Karpas-422 (cell line): ENCODE measurements around the gene IFT52. TPM values are rescaled to one million over a fixed set of nuclear protein-coding genes. Genes with fewer than 3 reads are reported as not detected.

Source experiments
- DNase-seq: peaks from one replicate; pipeline ENCODE4 v3.0.0-alpha.2; 2015
- H2AFZ ChIP-seq: fragments of 200-600 bp; sonication (generic); 2 replicates; pipeline ENCODE4 v1.6.1; 2014; ENCODE audit warnings: antibody characterized with exemption, low read length, mixed read lengths
- H3K27ac ChIP-seq: fragments of 200-600 bp; sonication (generic); 2 replicates; pipeline ENCODE4 v1.5.1; 2014; ENCODE audit warnings: mild to moderate bottlenecking, low read length, moderate library complexity
- H3K27me3 ChIP-seq: fragments of 200-600 bp; sonication (generic); 2 replicates; pipeline ENCODE4 v1.6.1; 2014; ENCODE audit warnings: low read length, mixed read lengths
- H3K36me3 ChIP-seq: fragments of 200-600 bp; sonication (generic); 2 replicates; pipeline ENCODE4 v1.6.1; 2014; ENCODE audit warnings: low read length, mixed read lengths; ENCODE audit not compliant: insufficient read depth
- H3K4me1 ChIP-seq: fragments of 200-600 bp; sonication (generic); 2 replicates; pipeline ENCODE4 v1.6.1; 2014; ENCODE audit warnings: mild to moderate bottlenecking, low read length, mixed read lengths
- H3K4me2 ChIP-seq: fragments of 200-600 bp; sonication (generic); 2 replicates; pipeline ENCODE4 v1.6.1; 2014; ENCODE audit warnings: low read length, low read depth, mild to moderate bottlenecking; ENCODE audit not compliant: poor library complexity, severe bottlenecking
- H3K4me3 ChIP-seq: fragments of 200-600 bp; sonication (generic); 2 replicates; pipeline ENCODE4 v1.5.1; 2014; ENCODE audit warnings: mild to moderate bottlenecking, antibody characterized with exemption, low read length, mixed read lengths
- H3K79me2 ChIP-seq: fragments of 200-600 bp; sonication (generic); 2 replicates; pipeline ENCODE4 v1.6.1; 2014; ENCODE audit warnings: mild to moderate bottlenecking, low read length, mixed read lengths
- H3K9ac ChIP-seq: fragments of 200-600 bp; sonication (generic); 2 replicates; pipeline ENCODE4 v1.6.0; 2014; ENCODE audit warnings: low read length
- H3K9me2 ChIP-seq: fragments of 200-600 bp; sonication (generic), shearing (Covaris generic); replicated peaks from 2 replicates; pipeline ENCODE4 v1.6.0; 2014; ENCODE audit warnings: mild to moderate bottlenecking, low read length, moderate library complexity; ENCODE audit not compliant: insufficient read depth
- H3K9me3 ChIP-seq: fragments of 300-700, 200-600 bp; sonication (generic); 2 replicates; pipeline ENCODE4 v1.6.1; 2014; ENCODE audit warnings: low read length, mixed read lengths
- H4K20me1 ChIP-seq: fragments of 200-600 bp; sonication (generic); 2 replicates; pipeline ENCODE4 v1.6.1; 2014; ENCODE audit warnings: mild to moderate bottlenecking, antibody characterized with exemption, low read length, low read depth; ENCODE audit not compliant: insufficient read depth
- total RNA-seq: library from RNA; depleted of rRNA; stranded (reverse); fragments of >200 nt; shearing (Covaris generic); gene quantifications from 2 replicates; pipeline ENCODE4 v1.2.3, GENCODE V29; 2014; ENCODE audit warnings: low replicate concordance

Gene IFT52
- total RNA-seq, 1 experiment from 2014 or later = 34.5 TPM

GRCh38 chr20:43571310-43571709 is 19.4 kb upstream of the IFT52 start:
- H3K4me3 ChIP-seq = no peak overlapping the region
- no peaks in the 10 kb centered on the region for H3K79me2 ChIP-seq
- no peaks in the 10 kb centered on the region for H3K4me1 ChIP-seq
- no peak for DNase-seq
- no peak overlapping the region for H3K9ac ChIP-seq
- no peak overlapping the region for H3K4me2 ChIP-seq
- H3K27me3 ChIP-seq = no peaks in the 10 kb centered on the region
- no peak overlapping the region for H3K27ac ChIP-seq
- no peaks in the 10 kb centered on the region for H4K20me1 ChIP-seq
- H3K9me2 ChIP-seq = no peaks in the 10 kb centered on the region
- no peaks in the 10 kb centered on the region for H3K9me3 ChIP-seq
- no peak overlapping the region for H2AFZ ChIP-seq
- H3K36me3 ChIP-seq = no peaks in the 10 kb centered on the region

GRCh38 chr20:43571771-43572170 is 19.0 kb upstream of the IFT52 start:
- Histone ChIP-seq H3K27ac (no peak overlapping the region), H3K79me2 (no peaks in the 10 kb centered on the region), H3K27me3 (no peaks in the 10 kb centered on the region), H4K20me1 (no peaks in the 10 kb centered on the region), H2AFZ (no peak overlapping the region), H3K4me2 (no peak overlapping the region), H3K4me3 (no peak overlapping the region), H3K4me1 (no peaks in the 10 kb centered on the region), H3K36me3 (no peaks in the 10 kb centered on the region), H3K9me3 (no peaks in the 10 kb centered on the region), H3K9ac (no peak overlapping the region), H3K9me2 (no peaks in the 10 kb centered on the region)
- no peak for DNase-seq

GRCh38 chr20:43572891-43573290 is 17.8 kb upstream of the IFT52 start:
- DNase-seq = no peak
- Histone ChIP-seq H3K9me2 (no peaks in the 10 kb centered on the region), H3K4me1 (no peaks in the 10 kb centered on the region), H3K4me3 (no peak overlapping the region), H3K27ac (no peak overlapping the region), H3K36me3 (no peaks in the 10 kb centered on the region), H3K4me2 (no peak overlapping the region), H3K79me2 (no peaks in the 10 kb centered on the region), H4K20me1 (no peaks in the 10 kb centered on the region), H3K9ac (no peak overlapping the region), H3K27me3 (no peaks in the 10 kb centered on the region), H2AFZ (no peak overlapping the region), H3K9me3 (no peaks in the 10 kb centered on the region)

GRCh38 chr20:43576108-43576507 is 14.6 kb upstream of the IFT52 start:
- Histone ChIP-seq H3K9ac (no peak overlapping the region), H3K4me3 (no peak overlapping the region), H3K9me2 (no peaks in the 10 kb centered on the region), H3K4me2 (no peak overlapping the region), H4K20me1 (no peaks in the 10 kb centered on the region), H3K4me1 (no peaks in the 10 kb centered on the region), H3K36me3 (no peaks in the 10 kb centered on the region), H2AFZ (no peak overlapping the region), H3K9me3 (no peaks in the 10 kb centered on the region), H3K79me2 (no peaks in the 10 kb centered on the region), H3K27ac (no peak overlapping the region), H3K27me3 (no peaks in the 10 kb centered on the region)
- no peak for DNase-seq

- no peaks in the 10 kb centered on the region for H3K79me2 ChIP-seq
- H3K4me2 ChIP-seq = no peak overlapping the region
- no peak overlapping the region for H3K9ac ChIP-seq
- no peak overlapping the region for H3K27ac ChIP-seq
- no peak overlapping the region for H2AFZ ChIP-seq
- no peaks in the 10 kb centered on the region for H3K9me3 ChIP-seq
- no peaks in the 10 kb centered on the region for H4K20me1 ChIP-seq
- H3K4me1 ChIP-seq = no peaks in the 10 kb centered on the region
- no peaks in the 10 kb centered on the region for H3K9me2 ChIP-seq
- no peaks in the 10 kb centered on the region for H3K36me3 ChIP-seq
- no peaks in the 10 kb centered on the region for H3K27me3 ChIP-seq
- no peak for DNase-seq
- H3K4me3 ChIP-seq = no peak overlapping the region
Measured at GRCh38 chr20:43579861-43580793, 10.6 kb upstream of the IFT52 start.

GRCh38 chr20:43583133-43583864 is 7.4 kb upstream of the IFT52 start:
- H3K36me3 ChIP-seq = no peaks in the 10 kb centered on the region
- H3K4me3 ChIP-seq = no peak overlapping the region
- H3K27me3 ChIP-seq = no peaks in the 10 kb centered on the region
- no peaks in the 10 kb centered on the region for H4K20me1 ChIP-seq
- H2AFZ ChIP-seq = no peak overlapping the region
- H3K4me2 ChIP-seq = no peak overlapping the region
- no peak overlapping the region for H3K27ac ChIP-seq
- H3K9ac ChIP-seq = no peak overlapping the region
- no peaks in the 10 kb centered on the region for H3K9me3 ChIP-seq
- no peak for DNase-seq
- no peaks in the 10 kb centered on the region for H3K4me1 ChIP-seq
- H3K9me2 ChIP-seq = no peaks in the 10 kb centered on the region
- H3K79me2 ChIP-seq = no peaks in the 10 kb centered on the region

- DNase-seq = no peak
Measured at GRCh38 chr20:43583982-43584432, 6.7 kb upstream of the IFT52 start.

GRCh38 chr20:43584448-43585136 is 6.1 kb upstream of the IFT52 start:
- H4K20me1 ChIP-seq = no peaks in the 10 kb centered on the region
- H3K9me2 ChIP-seq = no peaks in the 10 kb centered on the region
- H3K4me2 ChIP-seq = no peak overlapping the region
- H3K4me1 ChIP-seq = no peaks in the 10 kb centered on the region
- no peak overlapping the region for H2AFZ ChIP-seq
- no peaks in the 10 kb centered on the region for H3K36me3 ChIP-seq
- H3K27me3 ChIP-seq = no peaks in the 10 kb centered on the region
- H3K9me3 ChIP-seq = no peaks in the 10 kb centered on the region
- DNase-seq = no peak
- H3K27ac ChIP-seq = no peak overlapping the region
- no peaks in the 10 kb centered on the region for H3K79me2 ChIP-seq
- H3K9ac ChIP-seq = no peak overlapping the region
- no peak overlapping the region for H3K4me3 ChIP-seq

More at GRCh38 chr20:43583982-43584432, 6.7 kb upstream of the IFT52 start:
- Histone ChIP-seq H3K9me3 (no peaks in the 10 kb centered on the region), H3K9ac (no peak overlapping the region), H4K20me1 (no peaks in the 10 kb centered on the region), H3K4me1 (no peaks in the 10 kb centered on the region), H3K79me2 (no peaks in the 10 kb centered on the region), H3K4me2 (no peak overlapping the region), H2AFZ (no peak overlapping the region), H3K27me3 (no peaks in the 10 kb centered on the region), H3K9me2 (no peaks in the 10 kb centered on the region), H3K27ac (no peak overlapping the region), H3K36me3 (no peaks in the 10 kb centered on the region), H3K4me3 (no peak overlapping the region)
